Chondrocyte (in vitro differentiated cells): ENCODE data around the gene CAB39L. TPM values are rescaled to one million over a fixed set of nuclear protein-coding genes. Genes with fewer than 3 reads are reported as not detected.

Experiments used
- DNase-seq: peaks from one replicate; pipeline ENCODE4 v3.0.0; 2021; ENCODE audit warnings: mixed read lengths, low spot score
- H3K27ac Mint-ChIP-seq: one replicate; pipeline ENCODE4 v1.8.0; 2021; ENCODE audit warnings: mild to moderate bottlenecking, moderate library complexity, mixed read lengths; ENCODE audit not compliant: unreplicated experiment
- H3K27me3 Mint-ChIP-seq: 2 replicates; pipeline ENCODE4 v1.8.0; 2021; ENCODE audit warnings: low read depth, mixed read lengths
- H3K36me3 Mint-ChIP-seq: 2 replicates; pipeline ENCODE4 v1.8.0; 2021; ENCODE audit warnings: low read depth, mixed read lengths
- H3K4me1 Mint-ChIP-seq: 2 replicates; pipeline ENCODE4 v1.8.0; 2021; ENCODE audit warnings: low read depth, mild to moderate bottlenecking, mixed read lengths
- H3K4me3 Mint-ChIP-seq: one replicate; pipeline ENCODE4 v1.8.0; 2021; ENCODE audit warnings: mild to moderate bottlenecking, moderate library complexity, mixed read lengths; ENCODE audit not compliant: unreplicated experiment
- H3K9me3 Mint-ChIP-seq: 2 replicates; pipeline ENCODE4 v1.8.0; 2021; ENCODE audit warnings: low read depth, mixed read lengths
- CTCF ChIP-seq: fragments of 200-600 bp; sonication (generic); IDR thresholded peaks from 2 replicates; pipeline ENCODE4 v1.5.0; 2021; ENCODE audit warnings: antibody characterized with exemption, mild to moderate bottlenecking, moderate library complexity
- total RNA-seq: library from RNA; stranded (reverse); gene quantifications from 3 replicates; pipeline ENCODE4 v1.2.1, GENCODE V29; 2021

CAB39L gene
- total RNA-seq, 1 donor from 2014 or later = 6.0 TPM

- Mint-ChIP-seq H3K36me3 (peaks cover 34% of the 10 kb centered on the region), H3K9me3 (peaks cover 11% of the 10 kb centered on the region), H3K4me3 (no peak overlapping the region), H3K27me3 (no peaks in the 10 kb centered on the region), H3K4me1 (no peaks in the 10 kb centered on the region), H3K27ac (no peak overlapping the region)
- DNase-seq = no peak
- TF ChIP-seq CTCF = no peak
Observed at GRCh38 chr13:49466292-49466838, 22.5 kb upstream of the CAB39L start.

GRCh38 chr13:49464621-49465325 is 20.9 kb upstream of the CAB39L start:
- Mint-ChIP-seq H3K36me3 (peaks cover 31% of the 10 kb centered on the region), H3K4me3 (no peak overlapping the region), H3K27me3 (no peaks in the 10 kb centered on the region), H3K4me1 (no peaks in the 10 kb centered on the region), H3K27ac (no peak overlapping the region), H3K9me3 (peaks cover 11% of the 10 kb centered on the region)
- no peak for TF ChIP-seq CTCF
- no peak for DNase-seq

DNA sequence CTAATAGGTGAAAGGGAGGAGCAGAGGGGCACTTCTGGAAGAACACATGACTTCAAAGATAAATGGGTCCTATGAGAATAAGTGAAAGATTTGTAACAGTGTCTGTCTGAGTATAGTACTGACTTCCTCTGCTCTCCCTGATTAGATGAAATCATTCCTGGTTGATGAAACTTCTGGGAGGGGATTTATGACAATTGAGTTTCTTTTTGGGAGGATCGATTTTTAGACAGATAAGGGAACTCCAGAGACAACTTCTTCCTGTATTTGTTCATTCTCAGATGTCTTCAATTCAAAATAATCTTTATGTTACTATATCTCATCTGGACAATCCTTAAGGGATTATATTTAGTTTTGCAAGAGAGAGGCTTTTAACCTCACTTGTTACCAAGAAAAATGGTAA is 20.2 kb upstream of the CAB39L start:
- H3K27ac Mint-ChIP-seq = no peak overlapping the region
- TF ChIP-seq CTCF = no peak
- H3K4me1 Mint-ChIP-seq = no peaks in the 10 kb centered on the region
- H3K36me3 Mint-ChIP-seq = peaks cover 26% of the 10 kb centered on the region
- DNase-seq = no peak
- H3K9me3 Mint-ChIP-seq = peaks cover 11% of the 10 kb centered on the region
- no peaks in the 10 kb centered on the region for H3K27me3 Mint-ChIP-seq
- H3K4me3 Mint-ChIP-seq = no peak overlapping the region

- Mint-ChIP-seq H3K4me1 (peaks cover 9% of the 10 kb centered on the region), H3K36me3 (peaks cover 24% of the 10 kb centered on the region), H3K4me3 (no peak overlapping the region), H3K27ac (no peak overlapping the region), H3K9me3 (peaks cover 11% of the 10 kb centered on the region), H3K27me3 (no peaks in the 10 kb centered on the region)
- DNase-seq = no peak
- no peak for TF ChIP-seq CTCF
Observed at GRCh38 chr13:49459580-49459979, 15.7 kb upstream of the CAB39L start.

- no peak for TF ChIP-seq CTCF
- Mint-ChIP-seq H3K4me1 (peaks cover 12% of the 10 kb centered on the region), H3K9me3 (peaks cover 2% of the 10 kb centered on the region), H3K4me3 (no peak overlapping the region), H3K27me3 (no peaks in the 10 kb centered on the region), H3K36me3 (peaks cover 7% of the 10 kb centered on the region), H3K27ac (no peak overlapping the region)
- no peak for DNase-seq
Observed at GRCh38 chr13:49457221-49457620, 13.4 kb upstream of the CAB39L start.
